ELF-1 (cell line): ENCODE measurements around the gene ALDH3B1.

ENCODE experiments used
- DNase-seq: peaks from one replicate; pipeline ENCODE4 v3.0.0-alpha.2; 2016; ENCODE audit warnings: low read depth, low spot score

Gene ALDH3B1

GRCh38 chr11:68071281-68072048 lies 61.3 kb downstream of the ALDH3B1 start:
- no peak for DNase-seq

- no peak for DNase-seq
These were observed 64.6 kb downstream of the ALDH3B1 start for GRCh38 chr11:68074584-68075352.

- no peak for DNase-seq
These were observed 66.4 kb downstream of the ALDH3B1 start for GRCh38 chr11:68076371-68077042.

- peak; percentile 23 for DNase-seq
These were observed 67.8 kb downstream of the ALDH3B1 start for GRCh38 chr11:68077617-68078582.
